Nephron progenitor cell (in vitro differentiated cells): Measurements from ENCODE around the gene IL32.

Source experiments
- DNase-seq: peaks from one replicate; pipeline ENCODE4 v3.0.0; 2021
- H3K27ac Mint-ChIP-seq: 2 replicates; pipeline ENCODE4 v1.8.0; 2021; ENCODE audit warnings: mild to moderate bottlenecking, moderate library complexity, mixed read lengths
- H3K27me3 Mint-ChIP-seq: 2 replicates; pipeline ENCODE4 v1.8.0; 2021; ENCODE audit warnings: mild to moderate bottlenecking, low read depth, mixed read lengths; ENCODE audit not compliant: poor library complexity
- H3K36me3 Mint-ChIP-seq: 2 replicates; pipeline ENCODE4 v1.8.0; 2021; ENCODE audit warnings: low read depth, mixed read lengths
- H3K4me1 Mint-ChIP-seq: 2 replicates; pipeline ENCODE4 v1.8.0; 2021; ENCODE audit warnings: mixed read lengths
- H3K4me3 Mint-ChIP-seq: 2 replicates; pipeline ENCODE4 v1.8.0; 2021; ENCODE audit warnings: mild to moderate bottlenecking, moderate library complexity, mixed read lengths
- H3K9me3 Mint-ChIP-seq: 2 replicates; pipeline ENCODE4 v1.8.0; 2021; ENCODE audit warnings: mild to moderate bottlenecking, moderate library complexity, mixed read lengths
- CTCF ChIP-seq: fragments of 200-600 bp; sonication (generic); IDR thresholded peaks from 2 replicates; pipeline ENCODE4 v1.5.0; 2021; ENCODE audit warnings: antibody characterized with exemption

The IL32 gene

GRCh38 chr16:3084491-3084890 lies 19.1 kb downstream of the IL32 start:
- Mint-ChIP-seq H3K4me3 (no peak overlapping the region), H3K27ac (peak overlapping the region; percentile 37), H3K36me3 (no peaks in the 10 kb centered on the region), H3K27me3 (peaks cover 4% of the 10 kb centered on the region), H3K9me3 (no peaks in the 10 kb centered on the region), H3K4me1 (peaks cover 76% of the 10 kb centered on the region)
- DNase-seq: no peak
- no peak for TF ChIP-seq CTCF

GRCh38 chr16:3084969-3085670 lies 19.7 kb downstream of the IL32 start:
- Mint-ChIP-seq H3K4me1 (peaks cover 73% of the 10 kb centered on the region), H3K9me3 (no peaks in the 10 kb centered on the region), H3K27me3 (peaks cover under 1% of the 10 kb centered on the region), H3K27ac (peak overlapping the region; percentile 37), H3K36me3 (no peaks in the 10 kb centered on the region), H3K4me3 (no peak overlapping the region)
- DNase-seq: no peak
- no peak for TF ChIP-seq CTCF

- Mint-ChIP-seq H3K27me3 (no peaks in the 10 kb centered on the region), H3K9me3 (no peaks in the 10 kb centered on the region), H3K4me1 (peaks cover 72% of the 10 kb centered on the region), H3K27ac (no peak overlapping the region), H3K36me3 (no peaks in the 10 kb centered on the region), H3K4me3 (no peak overlapping the region)
- no peak for DNase-seq
- TF ChIP-seq CTCF: no peak
Observed at GRCh38 chr16:3085868-3086595, 20.6 kb downstream of the IL32 start.

GRCh38 chr16:3086596-3087242 lies 21.3 kb downstream of the IL32 start:
- no peak for DNase-seq
- H3K27ac Mint-ChIP-seq: no peak overlapping the region
- H3K36me3 Mint-ChIP-seq: no peaks in the 10 kb centered on the region
- TF ChIP-seq CTCF: no peak
- H3K27me3 Mint-ChIP-seq: no peaks in the 10 kb centered on the region
- no peak overlapping the region for H3K4me3 Mint-ChIP-seq
- H3K4me1 Mint-ChIP-seq: peaks cover 74% of the 10 kb centered on the region
- H3K9me3 Mint-ChIP-seq: no peaks in the 10 kb centered on the region

GRCh38 chr16:3087243-3088235 lies 22.1 kb downstream of the IL32 start:
- Mint-ChIP-seq H3K4me1 (peaks cover 78% of the 10 kb centered on the region), H3K4me3 (peak overlapping the region; percentile 54), H3K36me3 (no peaks in the 10 kb centered on the region), H3K27ac (peak overlapping the region; percentile 99), H3K9me3 (no peaks in the 10 kb centered on the region), H3K27me3 (no peaks in the 10 kb centered on the region)
- TF ChIP-seq CTCF: no peak
- DNase-seq: peak; percentile 47
